Activated naive CD4-positive, alpha-beta T cell treated with anti-CD3 and anti-CD28 coated beads, Interleukin-2, amount 50 U/mL, for 24 hours (primary cell): Measurements from ENCODE around the gene LIPN.

ENCODE experiments used
- H3K27ac Mint-ChIP-seq: one replicate; pipeline ENCODE4 v1.8.0; 2021; ENCODE audit warnings: mild to moderate bottlenecking, mixed read lengths
- H3K27me3 Mint-ChIP-seq: one replicate; pipeline ENCODE4 v1.8.0; 2021; ENCODE audit warnings: mixed read lengths
- H3K36me3 Mint-ChIP-seq: one replicate; pipeline ENCODE4 v1.8.0; 2021; ENCODE audit warnings: mixed read lengths
- H3K4me1 Mint-ChIP-seq: one replicate; pipeline ENCODE4 v1.8.0; 2021; ENCODE audit warnings: mixed read lengths
- H3K4me3 Mint-ChIP-seq: one replicate; pipeline ENCODE4 v1.8.0; 2021; ENCODE audit warnings: mild to moderate bottlenecking, mixed read lengths
- H3K9me3 Mint-ChIP-seq: one replicate; pipeline ENCODE4 v1.8.0; 2021; ENCODE audit warnings: mixed read lengths

The LIPN gene

GRCh38 chr10:88802523-88803285, 42.9 kb downstream of the LIPN start, which contains the start of gene LIPM:
LIPM (plus strand) TSS chr10:88802730; CDS start chr10:88802897, 167 bp downstream.
- no peaks in the 10 kb centered on the region for H3K27me3 Mint-ChIP-seq
- peaks cover 3% of the 10 kb centered on the region for H3K4me1 Mint-ChIP-seq
- no peaks in the 10 kb centered on the region for H3K9me3 Mint-ChIP-seq
- no peak within 1 kb of the TSS for H3K27ac Mint-ChIP-seq
- H3K36me3 Mint-ChIP-seq, result no peaks in the 10 kb centered on the region
- no peak within 1 kb of the TSS for H3K4me3 Mint-ChIP-seq

GRCh38 chr10:88803641-88804040, 43.8 kb downstream of the LIPN start:
- H3K9me3 Mint-ChIP-seq, result no peaks in the 10 kb centered on the region
- H3K36me3 Mint-ChIP-seq, result no peaks in the 10 kb centered on the region
- no peak overlapping the region for H3K4me3 Mint-ChIP-seq
- no peak overlapping the region for H3K27ac Mint-ChIP-seq
- peaks cover 3% of the 10 kb centered on the region for H3K4me1 Mint-ChIP-seq
- H3K27me3 Mint-ChIP-seq, result no peaks in the 10 kb centered on the region

GRCh38 chr10:88804083-88804812, 44.4 kb downstream of the LIPN start:
- no peaks in the 10 kb centered on the region for H3K9me3 Mint-ChIP-seq
- H3K36me3 Mint-ChIP-seq, result no peaks in the 10 kb centered on the region

GRCh38 chr10:88805361-88805760, 45.5 kb downstream of the LIPN start:
- Mint-ChIP-seq H3K27me3 (no peaks in the 10 kb centered on the region), H3K27ac (no peak overlapping the region), H3K36me3 (no peaks in the 10 kb centered on the region), H3K9me3 (no peaks in the 10 kb centered on the region), H3K4me1 (peaks cover 10% of the 10 kb centered on the region), H3K4me3 (no peak overlapping the region)

More at GRCh38 chr10:88804083-88804812, 44.4 kb downstream of the LIPN start:
- H3K4me3 Mint-ChIP-seq, result no peak overlapping the region
- H3K4me1 Mint-ChIP-seq, result peaks cover 3% of the 10 kb centered on the region
- H3K27me3 Mint-ChIP-seq, result no peaks in the 10 kb centered on the region
- H3K27ac Mint-ChIP-seq, result no peak overlapping the region

GRCh38 chr10:88805924-88806323, 46.1 kb downstream of the LIPN start:
- peaks cover 15% of the 10 kb centered on the region for H3K4me1 Mint-ChIP-seq
- no peaks in the 10 kb centered on the region for H3K9me3 Mint-ChIP-seq
- no peak overlapping the region for H3K4me3 Mint-ChIP-seq
- H3K27me3 Mint-ChIP-seq, result no peaks in the 10 kb centered on the region
- H3K27ac Mint-ChIP-seq, result no peak overlapping the region
- no peaks in the 10 kb centered on the region for H3K36me3 Mint-ChIP-seq

GRCh38 chr10:88809621-88810020, 49.8 kb downstream of the LIPN start:
- Mint-ChIP-seq H3K36me3 (no peaks in the 10 kb centered on the region), H3K27ac (no peak overlapping the region), H3K27me3 (no peaks in the 10 kb centered on the region), H3K4me3 (no peak overlapping the region), H3K9me3 (no peaks in the 10 kb centered on the region), H3K4me1 (peaks cover 22% of the 10 kb centered on the region)

- Mint-ChIP-seq H3K27ac (peak overlapping the region; percentile 33), H3K36me3 (no peaks in the 10 kb centered on the region)
These were observed 50.6 kb downstream of the LIPN start for GRCh38 chr10:88810196-88810961.

GRCh38 chr10:88813200-88813599, 53.4 kb downstream of the LIPN start:
- peaks cover 50% of the 10 kb centered on the region for H3K4me1 Mint-ChIP-seq
- no peaks in the 10 kb centered on the region for H3K9me3 Mint-ChIP-seq

More at GRCh38 chr10:88810196-88810961, 50.6 kb downstream of the LIPN start:
- Mint-ChIP-seq H3K9me3 (no peaks in the 10 kb centered on the region), H3K4me1 (peaks cover 29% of the 10 kb centered on the region), H3K27me3 (no peaks in the 10 kb centered on the region), H3K4me3 (no peak overlapping the region)

GRCh38 chr10:88819290-88819689, 59.5 kb downstream of the LIPN start:
- H3K9me3 Mint-ChIP-seq, result peaks cover 4% of the 10 kb centered on the region
- H3K4me1 Mint-ChIP-seq, result peaks cover 68% of the 10 kb centered on the region
- H3K36me3 Mint-ChIP-seq, result peaks cover 3% of the 10 kb centered on the region
- no peaks in the 10 kb centered on the region for H3K27me3 Mint-ChIP-seq
- H3K27ac Mint-ChIP-seq, result no peak overlapping the region
- no peak overlapping the region for H3K4me3 Mint-ChIP-seq

More at GRCh38 chr10:88813200-88813599, 53.4 kb downstream of the LIPN start:
- Mint-ChIP-seq H3K4me3 (no peak overlapping the region), H3K27ac (no peak overlapping the region), H3K27me3 (no peaks in the 10 kb centered on the region), H3K36me3 (no peaks in the 10 kb centered on the region)

- Mint-ChIP-seq H3K4me1 (peaks cover 65% of the 10 kb centered on the region), H3K4me3 (no peak overlapping the region), H3K9me3 (peaks cover 4% of the 10 kb centered on the region), H3K27ac (peak overlapping the region; percentile 47), H3K27me3 (no peaks in the 10 kb centered on the region), H3K36me3 (peaks cover 3% of the 10 kb centered on the region)
These were observed 61.1 kb downstream of the LIPN start for GRCh38 chr10:88820748-88821401.

- Mint-ChIP-seq H3K27me3 (no peaks in the 10 kb centered on the region), H3K4me1 (peaks cover 77% of the 10 kb centered on the region), H3K36me3 (peaks cover 3% of the 10 kb centered on the region), H3K9me3 (peaks cover 4% of the 10 kb centered on the region), H3K4me3 (peak overlapping the region; percentile 40), H3K27ac (peak overlapping the region; percentile 89)
These were observed 66.6 kb downstream of the LIPN start for GRCh38 chr10:88826388-88826787.

- H3K4me3 Mint-ChIP-seq, result no peak overlapping the region
- H3K27ac Mint-ChIP-seq, result peak overlapping the region; percentile 14
- H3K36me3 Mint-ChIP-seq, result peaks cover 3% of the 10 kb centered on the region
- peaks cover 4% of the 10 kb centered on the region for H3K9me3 Mint-ChIP-seq
- H3K27me3 Mint-ChIP-seq, result no peaks in the 10 kb centered on the region
- H3K4me1 Mint-ChIP-seq, result peaks cover 74% of the 10 kb centered on the region
These were observed 67.9 kb downstream of the LIPN start for GRCh38 chr10:88827671-88828070.

GRCh38 chr10:88828310-88828709, 68.5 kb downstream of the LIPN start:
- no peaks in the 10 kb centered on the region for H3K27me3 Mint-ChIP-seq
- peaks cover 74% of the 10 kb centered on the region for H3K4me1 Mint-ChIP-seq
- H3K4me3 Mint-ChIP-seq, result no peak overlapping the region
- H3K27ac Mint-ChIP-seq, result no peak overlapping the region
- H3K36me3 Mint-ChIP-seq, result peaks cover 3% of the 10 kb centered on the region
- H3K9me3 Mint-ChIP-seq, result peaks cover 4% of the 10 kb centered on the region
